ENCODE data around the gene NCAM1.

Gene NCAM1

GRCh38 chr11:113192121-113192925 is 231.1 kb downstream of the NCAM1 start:
- Histone ChIP-seq H3K79me2 (ENCODE audit: low read length) (no peaks in the 10 kb centered on the region), H3K36me3 (replicated peaks; ENCODE audit: insufficient read depth, low read length) (no peaks in the 10 kb centered on the region), H3K4me3 (ENCODE audit: low read length) (no peak overlapping the region), H3K9me2 (replicated peaks; ENCODE audit: insufficient read depth, low read length) (no peaks in the 10 kb centered on the region), H3K27ac (ENCODE audit: low read length) (no peak overlapping the region), H3F3A (ENCODE audit: insufficient read depth, low read length) (peaks cover 16% of the 10 kb centered on the region), H2AFZ (ENCODE audit: low read length) (no peak overlapping the region), H3K9ac (ENCODE audit: low read length) (no peak overlapping the region), H4K20me1 (ENCODE audit: insufficient read depth, low read length) (no peaks in the 10 kb centered on the region), H3K9me3 (replicated peaks; ENCODE audit: insufficient read depth, low read length) (no peaks in the 10 kb centered on the region), H3K4me1 (ENCODE audit: low read length) (peaks cover 34% of the 10 kb centered on the region), H3K27me3 (replicated peaks; ENCODE audit: insufficient read depth, low read length) (no peaks in the 10 kb centered on the region), H3K4me2 (ENCODE audit: low read depth, low read length) (no peak overlapping the region)
- TF ChIP-seq EZH2phosphoT487 (IDR thresholded peaks at IDR 0.05; ENCODE audit: low read length) (no peak), EZH2 (optimal IDR thresholded peaks at IDR 0.05; ENCODE audit: low read depth, low read length) (no peak)
- DNase-seq, result no peak

DNA sequence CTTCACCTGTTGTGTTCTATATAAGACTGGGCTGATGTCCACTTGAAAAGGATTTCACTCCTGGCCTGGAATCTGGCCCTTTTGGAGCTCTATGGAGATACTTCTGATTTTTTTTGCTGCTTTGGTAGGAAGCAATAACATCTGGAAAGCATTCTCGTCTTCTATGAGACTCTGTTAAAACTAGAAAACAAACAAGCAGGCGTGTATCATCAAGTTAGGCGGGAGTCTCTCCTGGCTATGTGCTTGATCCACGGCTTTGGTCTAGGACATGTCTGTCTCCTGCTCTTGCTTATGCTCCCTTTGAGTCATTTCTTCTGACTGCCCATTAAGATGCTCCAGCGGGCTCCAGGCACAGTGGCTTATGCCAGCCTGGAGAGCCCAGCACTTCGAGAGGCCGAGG is 231.8 kb downstream of the NCAM1 start:
- H3K9ac ChIP-seq (ENCODE audit: low read length), result no peak overlapping the region
- no peak overlapping the region for H3K4me3 ChIP-seq (ENCODE audit: low read length)
- no peak for TF ChIP-seq CTCF (IDR thresholded peaks at IDR 0.05; ENCODE audit: low read length)
- no peak for TF ChIP-seq EZH2phosphoT487 (IDR thresholded peaks at IDR 0.05; ENCODE audit: low read length)
- no peak for TF ChIP-seq EZH2 (optimal IDR thresholded peaks at IDR 0.05; ENCODE audit: low read depth, low read length)
- H3K27me3 ChIP-seq (replicated peaks; ENCODE audit: insufficient read depth, low read length), result no peaks in the 10 kb centered on the region
- no peaks in the 10 kb centered on the region for H4K20me1 ChIP-seq (ENCODE audit: insufficient read depth, low read length)
- no peaks in the 10 kb centered on the region for H3K9me3 ChIP-seq (replicated peaks; ENCODE audit: insufficient read depth, low read length)
- H3F3A ChIP-seq (ENCODE audit: insufficient read depth, low read length), result peaks cover 9% of the 10 kb centered on the region
- H3K4me1 ChIP-seq (ENCODE audit: low read length), result peaks cover 27% of the 10 kb centered on the region
- no peak overlapping the region for H3K27ac ChIP-seq (ENCODE audit: low read length)
- DNase-seq, result no peak
- H3K79me2 ChIP-seq (ENCODE audit: low read length), result no peaks in the 10 kb centered on the region
- no peaks in the 10 kb centered on the region for H3K36me3 ChIP-seq (replicated peaks; ENCODE audit: insufficient read depth, low read length)
- H3K4me2 ChIP-seq (ENCODE audit: low read depth, low read length), result no peak overlapping the region
- H2AFZ ChIP-seq (ENCODE audit: low read length), result no peak overlapping the region
- no peaks in the 10 kb centered on the region for H3K9me2 ChIP-seq (replicated peaks; ENCODE audit: insufficient read depth, low read length)

DNA sequence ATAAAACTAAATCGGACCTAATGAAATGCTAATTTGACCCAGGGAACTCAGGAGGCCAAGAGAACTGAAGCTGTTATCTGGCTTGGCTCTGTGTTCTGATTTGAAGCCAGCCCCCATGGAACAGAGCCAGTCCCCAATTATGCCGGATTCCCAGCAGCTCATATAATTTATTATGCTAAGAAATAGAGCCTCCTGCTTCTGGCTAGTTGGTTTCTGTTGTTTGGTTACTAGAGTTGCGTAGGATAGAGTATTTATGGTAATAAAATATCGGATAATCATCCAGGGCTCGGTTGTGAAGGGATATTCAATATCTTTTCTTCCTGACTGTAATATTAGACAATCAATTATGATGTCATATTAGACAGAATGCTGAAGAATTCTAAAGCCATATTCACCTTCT is 232.7 kb downstream of the NCAM1 start:
- Histone ChIP-seq H3K4me2 (ENCODE audit: low read depth, low read length) (no peak overlapping the region), H3K4me3 (ENCODE audit: low read length) (no peak overlapping the region), H3K79me2 (ENCODE audit: low read length) (no peaks in the 10 kb centered on the region), H3K9ac (ENCODE audit: low read length) (no peak overlapping the region), H3K36me3 (replicated peaks; ENCODE audit: insufficient read depth, low read length) (no peaks in the 10 kb centered on the region), H3K4me1 (ENCODE audit: low read length) (peaks cover 21% of the 10 kb centered on the region), H3F3A (ENCODE audit: insufficient read depth, low read length) (peaks cover under 1% of the 10 kb centered on the region; the same call in 1 of the 2 replicates), H3K27me3 (replicated peaks; ENCODE audit: insufficient read depth, low read length) (no peaks in the 10 kb centered on the region), H3K27ac (ENCODE audit: low read length) (no peak overlapping the region), H3K9me2 (replicated peaks; ENCODE audit: insufficient read depth, low read length) (no peaks in the 10 kb centered on the region), H3K9me3 (replicated peaks; ENCODE audit: insufficient read depth, low read length) (no peaks in the 10 kb centered on the region), H4K20me1 (ENCODE audit: insufficient read depth, low read length) (no peaks in the 10 kb centered on the region), H2AFZ (ENCODE audit: low read length) (no peak overlapping the region)
- no peak for TF ChIP-seq CTCF (IDR thresholded peaks at IDR 0.05; ENCODE audit: low read length)
- no peak for TF ChIP-seq EZH2phosphoT487 (IDR thresholded peaks at IDR 0.05; ENCODE audit: low read length)
- TF ChIP-seq EZH2 (optimal IDR thresholded peaks at IDR 0.05; ENCODE audit: low read depth, low read length), result no peak
- DNase-seq, result no peak

DNA sequence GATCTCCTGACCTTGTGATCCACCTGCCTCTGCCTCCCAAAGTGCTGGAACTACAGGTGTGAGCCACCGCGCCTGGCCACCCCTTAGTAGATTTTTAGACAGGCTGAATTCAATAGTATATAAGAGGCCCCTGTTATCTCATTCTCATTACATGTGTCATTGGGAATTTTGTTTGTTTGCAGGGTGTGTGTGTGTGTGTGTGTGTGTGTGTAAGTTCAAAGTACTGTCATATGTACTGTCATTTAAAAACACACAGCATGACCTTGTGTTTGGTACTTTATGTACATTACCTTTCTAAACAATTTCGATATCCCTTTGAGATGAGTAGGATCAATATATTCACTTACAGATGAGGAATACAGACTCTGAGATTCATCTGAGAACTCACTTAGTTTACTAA is 234.5 kb downstream of the NCAM1 start:
- Histone ChIP-seq H3K4me2 (ENCODE audit: low read depth, low read length) (no peak overlapping the region), H3K9me2 (replicated peaks; ENCODE audit: insufficient read depth, low read length) (no peaks in the 10 kb centered on the region), H2AFZ (ENCODE audit: low read length) (no peak overlapping the region), H3F3A (ENCODE audit: insufficient read depth, low read length) (no peaks in the 10 kb centered on the region), H3K9ac (ENCODE audit: low read length) (no peak overlapping the region), H3K79me2 (ENCODE audit: low read length) (no peaks in the 10 kb centered on the region), H3K27ac (ENCODE audit: low read length) (no peak overlapping the region), H3K4me1 (ENCODE audit: low read length) (0 out of 2 replicates have a peak, but pooled peaks cover 4% of the 10 kb centered on the region), H3K4me3 (ENCODE audit: low read length) (no peak overlapping the region), H4K20me1 (ENCODE audit: insufficient read depth, low read length) (no peaks in the 10 kb centered on the region), H3K27me3 (replicated peaks; ENCODE audit: insufficient read depth, low read length) (no peaks in the 10 kb centered on the region), H3K9me3 (replicated peaks; ENCODE audit: insufficient read depth, low read length) (no peaks in the 10 kb centered on the region), H3K36me3 (replicated peaks; ENCODE audit: insufficient read depth, low read length) (no peaks in the 10 kb centered on the region)
- DNase-seq, result no peak
- no peak for TF ChIP-seq EZH2phosphoT487 (IDR thresholded peaks at IDR 0.05; ENCODE audit: low read length)
- TF ChIP-seq EZH2 (optimal IDR thresholded peaks at IDR 0.05; ENCODE audit: low read depth, low read length), result no peak
- TF ChIP-seq CTCF (IDR thresholded peaks at IDR 0.05; ENCODE audit: low read length), result no peak
